HepG2 (cell line): Measurements from ENCODE around the gene NODAL.

Source experiments
- CC2D1A ChIP-seq: sonication (generic); formaldehyde crosslinking; IDR thresholded peaks from 2 replicates; pipeline ENCODE4 v1.8.1; 2023; ENCODE audit warnings: mild to moderate bottlenecking, missing genetic modification reagents
- CTCF ChIP-seq: sonication (generic); formaldehyde crosslinking; IDR thresholded peaks from 2 replicates; pipeline ENCODE4 v1.5.0; 2020; ENCODE audit warnings: mild to moderate bottlenecking, missing genetic modification reagents, moderate library complexity
- FOXP4 ChIP-seq: sonication (generic); formaldehyde crosslinking; IDR thresholded peaks from 2 replicates; pipeline ENCODE4 v1.4.0; 2020; ENCODE audit warnings: missing genetic modification reagents
- IKZF1 ChIP-seq: fragments of 450-650 bp; IDR thresholded peaks from 2 replicates; pipeline ENCODE4 v1.7.1; 2016
- NR2F2 ChIP-seq: IDR thresholded peaks from 2 replicates; pipeline ENCODE4 v1.6.1; 2012; ENCODE audit warnings: low read depth, inconsistent platforms, borderline replicate concordance
- TBP ChIP-seq: sonication (generic); formaldehyde crosslinking; IDR thresholded peaks from 2 replicates; pipeline ENCODE4 v1.5.0; 2020; ENCODE audit warnings: missing genetic modification reagents
- TF ChIP-seq, protein P1 (sequence below): IDR thresholded peaks from 2 replicates; pipeline ENCODE4 v1.6.1; 2012; ENCODE audit warnings: inconsistent platforms

DNA sequence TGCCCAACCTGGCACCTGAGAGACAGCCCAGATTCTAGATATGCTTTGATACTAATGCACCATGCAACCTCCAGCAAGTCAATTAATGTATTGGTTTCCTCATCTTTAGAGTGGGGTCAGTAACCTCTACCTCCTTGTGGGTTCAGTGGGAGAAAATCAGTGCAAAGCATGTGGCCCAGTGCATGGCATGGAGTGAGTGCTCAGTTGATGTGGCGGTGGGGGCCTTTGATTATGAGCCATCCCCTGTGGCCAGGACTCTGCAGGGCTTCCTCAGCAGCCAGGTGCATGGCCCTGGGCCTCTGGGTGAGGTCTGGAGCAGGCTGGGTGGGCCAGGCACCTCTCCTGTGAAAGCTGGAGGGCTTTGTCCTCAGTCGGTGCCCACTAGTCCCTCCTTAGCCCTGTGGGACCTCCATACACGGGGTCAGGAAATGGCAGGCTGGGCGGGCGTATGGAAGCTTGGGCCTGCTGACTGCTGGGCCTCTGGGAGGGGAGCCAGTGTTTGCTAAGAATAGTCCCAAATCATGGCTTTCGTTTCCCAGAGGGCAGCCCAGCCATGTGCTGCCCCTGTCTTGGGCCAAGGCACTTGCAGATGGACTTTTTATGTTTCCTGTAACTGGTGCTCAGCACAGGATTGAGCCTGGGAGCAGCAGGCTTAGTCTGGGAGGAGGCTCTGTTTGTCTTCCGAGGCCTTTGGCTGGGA lies 40.5 kb upstream of the NODAL start:
- TF ChIP-seq CTCF (no peak), NR2F2 (no peak), FOXP4 (CRISPR knock-in tag) (no peak), IKZF1 (no peak), TBP (no peak), CC2D1A (no peak)
- TF ChIP-seq, protein P1, sequence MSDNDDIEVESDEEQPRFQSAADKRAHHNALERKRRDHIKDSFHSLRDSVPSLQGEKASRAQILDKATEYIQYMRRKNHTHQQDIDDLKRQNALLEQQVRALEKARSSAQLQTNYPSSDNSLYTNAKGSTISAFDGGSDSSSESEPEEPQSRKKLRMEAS: no peak
